Limb (tissue), 2 donors: ENCODE results near the gene ZBTB18.
"Not testable (repeated sequence)": the region's sequence is repeated elsewhere in the genome, so short reads cannot be mapped to it uniquely, and the experiment has no call there.

Source experiments
- DNase-seq, 2 donors: peaks; one replicate each; pipeline ENCODE4 v3.0.0-alpha.2; 2016; ENCODE audit errors: extremely low spot score in 2 of 2

Gene ZBTB18

GRCh38 chr1:244050835-244051444 is at the start of gene ZBTB18:
ZBTB18 (plus strand) TSS chr1:244051283; CDS start chr1:244051432, 149 bp downstream.
- peak; percentile 56 to 60 for DNase-seq

GRCh38 chr1:244002721-244003120 is 48.4 kb upstream of the ZBTB18 start:
- DNase-seq: no peak

DNA sequence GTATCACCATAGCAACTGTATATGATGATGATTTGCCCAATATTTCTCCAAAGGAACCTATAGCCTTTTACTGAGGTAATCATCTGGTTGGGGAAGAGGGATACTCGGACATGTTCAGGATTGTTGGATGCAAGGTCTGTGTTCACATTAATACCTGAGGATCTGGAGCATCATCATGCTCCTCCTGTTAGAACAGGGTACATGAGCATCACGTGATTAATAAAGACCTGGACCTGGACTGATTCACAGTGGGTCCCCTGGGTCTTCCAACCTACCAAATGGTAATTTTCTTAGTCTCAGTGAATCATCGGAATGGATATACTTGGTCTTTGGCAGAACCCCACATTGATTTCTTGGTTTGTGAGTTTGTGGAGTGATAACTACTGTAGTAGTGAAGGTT is 45.6 kb upstream of the ZBTB18 start:
- no peak for DNase-seq

GRCh38 chr1:244006381-244006901 is 44.6 kb upstream of the ZBTB18 start:
- no peak for DNase-seq

GRCh38 chr1:244006961-244007360 is 44.1 kb upstream of the ZBTB18 start:
- no peak for DNase-seq

- no peak for DNase-seq
Observed at GRCh38 chr1:244010191-244010590, 40.9 kb upstream of the ZBTB18 start.

GRCh38 chr1:244010703-244011123 is 40.4 kb upstream of the ZBTB18 start:
- DNase-seq: no peak

DNA sequence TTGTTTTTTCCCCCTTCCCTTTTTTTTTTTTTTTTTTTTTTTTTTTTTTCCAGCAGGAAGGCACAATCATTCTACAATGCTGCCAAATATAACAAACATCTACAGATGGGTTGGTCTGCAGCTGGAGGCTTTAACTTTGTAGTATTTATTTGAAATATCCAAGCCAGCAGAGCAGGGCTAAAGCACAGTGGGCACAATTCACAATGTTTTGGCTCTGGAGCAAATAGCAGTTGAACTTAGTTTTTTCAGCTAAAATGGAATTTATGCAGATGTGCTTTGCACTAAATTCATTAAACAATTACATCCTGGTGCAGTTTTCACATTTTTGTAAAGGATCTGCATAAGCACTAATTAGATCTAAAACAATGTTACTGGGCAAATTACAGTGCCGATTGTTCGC is 39.8 kb upstream of the ZBTB18 start:
- no peak for DNase-seq

- DNase-seq: no peak
Observed at GRCh38 chr1:244011786-244012185, 39.3 kb upstream of the ZBTB18 start.

DNA sequence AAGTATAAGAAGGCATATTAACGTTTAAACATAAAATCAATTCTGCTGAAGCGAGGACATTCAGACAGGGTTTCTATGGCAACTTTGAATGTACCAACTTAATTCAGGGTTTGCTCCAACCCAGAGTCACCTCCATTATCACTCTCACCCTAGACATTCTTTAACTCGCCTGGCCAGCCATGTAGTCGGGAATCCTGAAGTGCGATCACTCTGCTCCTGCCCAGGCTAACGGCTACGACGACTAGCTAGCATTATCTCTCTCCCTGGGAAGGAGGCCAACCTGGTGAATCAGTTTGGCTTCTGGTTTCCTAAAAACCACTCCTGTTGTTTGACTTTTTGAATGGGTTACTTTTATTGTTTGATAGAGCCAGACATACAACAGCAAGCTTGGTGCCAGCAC is 38.9 kb upstream of the ZBTB18 start:
- DNase-seq: no peak

GRCh38 chr1:244013100-244013499 is 38.0 kb upstream of the ZBTB18 start:
- no peak for DNase-seq

DNA sequence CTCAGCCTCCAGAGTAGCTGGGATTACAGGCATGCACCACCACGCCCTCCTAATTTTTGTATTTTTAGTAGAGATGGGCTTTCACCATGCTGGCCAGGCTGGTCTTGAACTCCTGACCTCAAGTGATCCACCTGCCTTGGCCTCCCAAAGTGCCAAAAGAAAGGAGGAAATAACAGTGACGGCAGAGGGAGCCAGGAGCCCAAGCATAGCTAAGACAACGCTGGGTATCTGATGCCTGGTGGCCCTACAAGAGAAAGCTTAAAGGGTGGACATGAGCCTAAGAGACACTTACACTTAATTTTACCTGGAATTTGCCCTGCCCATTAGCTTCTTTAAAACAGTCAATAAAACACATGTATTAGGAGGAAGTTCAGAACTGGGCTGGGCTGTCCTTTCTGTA is 36.2 kb upstream of the ZBTB18 start:
- not testable (repeated sequence) for DNase-seq

GRCh38 chr1:244019982-244020485 is 31.0 kb upstream of the ZBTB18 start:
- DNase-seq: no peak

- no peak for DNase-seq
Observed at GRCh38 chr1:244021427-244021826, 29.7 kb upstream of the ZBTB18 start.

DNA sequence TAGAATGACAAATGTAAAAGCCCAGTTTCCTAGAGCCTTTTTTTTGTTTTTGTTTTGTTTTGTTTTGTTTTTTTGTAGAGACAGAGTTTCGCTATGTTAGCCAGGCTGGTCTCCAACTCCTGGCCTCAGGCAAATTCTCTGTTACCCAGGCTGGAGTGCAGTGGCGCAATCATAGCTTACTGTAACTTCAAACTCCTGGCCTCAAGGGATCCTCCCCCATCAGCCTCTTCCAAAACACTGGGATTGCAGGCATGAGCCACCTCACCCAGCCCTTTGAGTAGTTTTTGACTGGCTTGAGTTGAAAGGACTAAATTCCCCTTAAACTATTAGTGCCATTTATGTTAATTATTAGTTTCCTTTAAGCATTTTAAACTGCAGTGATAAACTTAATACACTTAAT is 28.8 kb upstream of the ZBTB18 start:
- no peak for DNase-seq

GRCh38 chr1:244022864-244023440 is 28.1 kb upstream of the ZBTB18 start:
- no peak for DNase-seq

GRCh38 chr1:244027491-244028145 is 23.5 kb upstream of the ZBTB18 start:
- DNase-seq: no peak

DNA sequence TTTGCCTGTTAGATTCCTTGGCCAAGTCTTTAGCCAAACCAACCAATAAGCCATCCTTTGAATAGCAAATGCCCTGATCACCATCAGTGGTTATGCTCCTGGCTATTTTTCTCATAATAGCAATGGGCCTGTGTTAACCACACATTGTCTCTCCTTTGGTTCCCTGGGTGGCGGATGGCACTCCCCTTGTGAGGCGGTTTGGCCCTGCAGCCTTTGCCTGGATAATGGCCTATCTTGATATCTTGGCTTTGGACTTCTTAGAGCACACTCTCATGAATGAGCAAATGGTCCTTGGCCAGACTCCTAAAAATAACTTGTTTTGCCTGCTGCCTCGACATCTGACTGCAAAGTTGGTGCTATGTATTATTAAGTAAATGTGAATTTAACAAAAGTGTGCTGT is 22.4 kb upstream of the ZBTB18 start:
- DNase-seq: no peak

DNA sequence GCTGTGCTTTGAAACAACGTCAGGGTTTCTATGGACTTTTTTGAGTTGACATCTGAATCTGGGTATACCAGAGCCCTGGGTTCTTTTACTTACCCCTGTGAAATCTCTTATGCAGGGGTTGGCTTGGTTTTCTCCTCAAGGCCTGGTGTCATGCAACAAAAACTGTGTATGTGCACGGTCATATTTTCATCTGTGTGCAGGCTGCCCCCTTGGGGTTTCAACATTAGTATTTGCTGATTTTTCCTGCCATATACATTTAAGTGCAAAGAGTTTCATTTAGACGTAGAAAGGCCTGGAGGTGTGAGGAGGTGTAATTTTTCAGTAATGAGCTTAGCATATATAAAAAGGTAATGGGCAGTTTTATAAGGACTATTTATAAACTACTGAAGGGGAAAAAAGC is 22.0 kb upstream of the ZBTB18 start:
- no peak for DNase-seq

- DNase-seq: no peak
Observed at GRCh38 chr1:244030481-244031040, 20.5 kb upstream of the ZBTB18 start.

DNA sequence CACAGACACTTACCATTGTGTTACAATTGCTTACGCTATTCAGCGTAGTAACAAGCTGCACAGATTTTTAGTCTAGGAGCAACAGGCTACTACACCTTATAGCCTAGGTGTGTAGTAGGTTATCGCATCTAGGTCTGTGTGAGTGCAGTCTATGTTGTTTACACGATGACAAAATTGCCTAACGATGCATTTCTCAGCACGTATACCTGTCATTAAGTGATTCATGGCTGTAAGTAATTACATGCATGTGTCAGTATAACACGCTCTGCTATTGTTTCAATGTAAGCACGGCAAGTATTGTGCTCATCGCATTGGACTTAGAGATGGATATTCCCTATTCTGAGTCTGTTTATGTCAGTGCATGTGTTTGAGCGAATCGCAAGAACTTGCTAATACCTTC is 15.7 kb upstream of the ZBTB18 start:
- no peak for DNase-seq

- no peak for DNase-seq
Observed at GRCh38 chr1:244037252-244037651, 13.8 kb upstream of the ZBTB18 start.
